Measurements from ENCODE around the gene ANTXRL.
"Not testable (repeated sequence)": the region's sequence is repeated elsewhere in the genome, so short reads cannot be mapped to it uniquely, and the experiment has no call there.

The ANTXRL gene

DNA sequence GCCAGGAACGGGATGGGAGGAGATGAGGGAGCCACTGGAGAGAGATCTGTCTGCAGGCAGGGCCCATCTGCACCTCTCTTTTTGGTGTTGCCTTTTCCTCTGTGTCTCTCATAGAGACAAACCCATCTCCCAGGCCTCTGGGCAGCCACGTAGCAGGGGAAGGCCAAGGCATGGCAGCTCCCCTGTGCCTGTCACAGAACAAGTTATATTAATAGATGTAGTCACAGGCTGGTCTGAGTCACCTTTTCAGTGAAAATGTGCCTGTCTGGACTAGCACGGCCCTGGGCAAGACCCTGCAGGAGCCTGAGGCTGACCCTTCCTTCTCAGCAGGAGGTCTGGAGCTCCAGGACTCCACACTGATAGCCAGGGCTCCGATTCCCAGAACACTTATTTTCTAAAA lies 90.9 kb downstream of the ANTXRL start:
- not testable (repeated sequence) for DNase-seq (ENCODE audit: low read depth in 1 of 2, low spot score in 1 of 2); H3K27ac ChIP-seq (replicated peaks); H3K4me3 ChIP-seq (replicated peaks; ENCODE audit: insufficient read depth, low read length); H3K27me3 ChIP-seq (ENCODE audit: insufficient read depth, poor library complexity, severe bottlenecking)

DNA sequence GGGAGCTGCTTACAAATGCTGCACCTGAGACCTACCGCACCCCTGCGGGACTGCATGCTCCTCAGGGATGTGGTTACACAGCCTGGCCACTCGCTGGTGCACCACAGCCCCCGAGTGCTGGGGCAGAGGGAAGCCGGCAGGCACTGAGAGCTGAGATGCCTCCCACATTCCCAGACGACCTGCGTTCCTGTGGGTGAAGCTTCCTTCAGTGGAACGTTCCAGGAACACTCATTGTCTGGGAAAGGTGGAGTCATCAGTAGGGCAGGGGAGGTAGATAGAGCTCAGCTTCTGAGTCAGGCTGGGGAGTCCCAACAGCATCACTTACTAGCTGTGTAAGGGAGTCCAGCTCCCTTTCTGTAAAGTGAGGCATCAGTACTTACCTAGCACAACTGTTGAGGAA lies 91.3 kb downstream of the ANTXRL start:
- not testable (repeated sequence) for H3K27ac ChIP-seq (replicated peaks); H3K4me3 ChIP-seq (replicated peaks; ENCODE audit: insufficient read depth, low read length); DNase-seq (ENCODE audit: low read depth in 1 of 2, low spot score in 1 of 2); H3K27me3 ChIP-seq (ENCODE audit: insufficient read depth, poor library complexity, severe bottlenecking)

DNA sequence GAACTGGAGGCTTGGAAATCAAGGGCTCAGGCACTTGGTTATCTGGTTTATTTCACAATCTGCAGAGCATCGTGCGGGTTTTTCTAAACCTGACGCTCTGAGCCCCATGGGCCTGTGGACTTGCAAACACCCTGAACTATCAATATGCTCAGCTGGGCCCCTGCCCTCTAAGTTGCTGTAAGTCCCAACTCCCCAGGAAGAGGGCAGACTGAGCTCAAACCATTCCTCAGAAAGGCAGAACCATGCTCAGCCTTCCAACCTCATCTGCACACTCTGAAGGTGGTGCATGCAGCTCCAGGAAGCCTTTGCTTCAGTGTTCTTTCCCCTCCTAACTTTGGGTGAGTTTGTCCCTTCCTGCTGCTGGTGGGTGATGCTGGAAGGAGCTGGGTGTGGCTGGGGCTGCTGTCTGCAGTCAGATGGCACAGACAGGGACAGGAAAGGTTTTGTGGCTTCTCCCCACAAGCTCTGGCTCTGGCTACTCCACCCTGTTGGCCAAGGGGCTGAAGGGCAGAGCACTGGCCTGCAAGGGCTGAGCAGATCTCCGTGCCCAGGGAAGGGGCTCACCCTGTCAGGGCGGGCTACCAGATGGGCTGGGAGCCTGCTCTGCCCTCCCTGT lies 92.5 kb downstream of the ANTXRL start:
- not testable (repeated sequence) for H3K27ac ChIP-seq (replicated peaks); DNase-seq (ENCODE audit: low read depth in 1 of 2, low spot score in 1 of 2); H3K27me3 ChIP-seq (ENCODE audit: insufficient read depth, poor library complexity, severe bottlenecking); H3K4me3 ChIP-seq (replicated peaks; ENCODE audit: insufficient read depth, low read length)

Measured in HL-60 (cell line).